ENCODE data around the gene CD1E. TPM values are rescaled to one million over a fixed set of nuclear protein-coding genes. Genes with fewer than 3 reads are reported as not detected.

The CD1E gene
- total RNA-seq, 1 experiment from 2014 or later: not detected

DNA sequence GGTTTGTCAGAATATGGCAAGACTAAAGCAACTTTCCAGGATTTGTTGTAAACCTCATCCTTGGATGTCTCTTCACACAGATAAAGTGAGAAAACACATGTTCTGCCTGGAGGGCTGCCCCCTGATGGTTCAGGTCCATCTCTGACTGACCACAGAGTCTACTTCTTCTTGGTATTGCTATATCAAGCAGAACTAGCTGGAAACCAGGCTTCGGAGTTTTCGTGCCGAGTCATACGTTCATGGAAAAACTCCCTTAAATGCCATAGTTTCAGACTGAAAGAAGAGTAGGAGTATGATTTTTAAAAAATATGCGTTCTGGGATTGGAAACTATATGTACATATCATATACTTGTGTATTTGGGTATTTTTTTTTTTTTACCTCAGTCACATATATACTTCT, 39.8 kb downstream of the CD1E start:
- H3K4me3 ChIP-seq (ENCODE audit: low read length): no peak overlapping the region
- no peaks in the 10 kb centered on the region for H3K9me2 ChIP-seq (replicated peaks; ENCODE audit: low read length)
- no peak overlapping the region for H3K9ac ChIP-seq (ENCODE audit: low read length)
- ChIA-PET POLR2A (ENCODE audit: unreplicated experiment) (no interaction called here), CTCF (no interaction called here)
- no TSS peak for BruUV-seq (replicated peaks)
- intact Hi-C loops (cut with micrococcal nuclease): no loop called here
- no peak overlapping the region for H3K4me2 ChIP-seq (ENCODE audit: low read length)
- DNase-seq (no peak), ATAC-seq (no peak)
- H3K27me3 ChIP-seq (ENCODE audit: low read length): peaks cover 16% of the 10 kb centered on the region
- no peak overlapping the region for H2AFZ ChIP-seq (ENCODE audit: low read length)
- no peaks in the 10 kb centered on the region for H4K20me1 ChIP-seq (ENCODE audit: low read length)
- H3K4me1 ChIP-seq (ENCODE audit: insufficient read depth, low read length): no peaks in the 10 kb centered on the region
- H3K36me3 ChIP-seq (ENCODE audit: low read depth, low read length): no peaks in the 10 kb centered on the region
- no peaks in the 10 kb centered on the region for H3K9me3 ChIP-seq (ENCODE audit: low read length)
- no peak overlapping the region for H3K27ac ChIP-seq (ENCODE audit: low read length)
- H3F3A ChIP-seq (ENCODE audit: low read length, unreplicated experiment): no peaks in the 10 kb centered on the region
- TF ChIP-seq EZH2phosphoT487 (IDR thresholded peaks at IDR 0.05; ENCODE audit: borderline replicate concordance, low read length) (no peak), EZH2 (IDR thresholded peaks at IDR 0.05; ENCODE audit: low read length, unreplicated experiment) (no peak)
- TF ChIP-seq, protein P1, sequence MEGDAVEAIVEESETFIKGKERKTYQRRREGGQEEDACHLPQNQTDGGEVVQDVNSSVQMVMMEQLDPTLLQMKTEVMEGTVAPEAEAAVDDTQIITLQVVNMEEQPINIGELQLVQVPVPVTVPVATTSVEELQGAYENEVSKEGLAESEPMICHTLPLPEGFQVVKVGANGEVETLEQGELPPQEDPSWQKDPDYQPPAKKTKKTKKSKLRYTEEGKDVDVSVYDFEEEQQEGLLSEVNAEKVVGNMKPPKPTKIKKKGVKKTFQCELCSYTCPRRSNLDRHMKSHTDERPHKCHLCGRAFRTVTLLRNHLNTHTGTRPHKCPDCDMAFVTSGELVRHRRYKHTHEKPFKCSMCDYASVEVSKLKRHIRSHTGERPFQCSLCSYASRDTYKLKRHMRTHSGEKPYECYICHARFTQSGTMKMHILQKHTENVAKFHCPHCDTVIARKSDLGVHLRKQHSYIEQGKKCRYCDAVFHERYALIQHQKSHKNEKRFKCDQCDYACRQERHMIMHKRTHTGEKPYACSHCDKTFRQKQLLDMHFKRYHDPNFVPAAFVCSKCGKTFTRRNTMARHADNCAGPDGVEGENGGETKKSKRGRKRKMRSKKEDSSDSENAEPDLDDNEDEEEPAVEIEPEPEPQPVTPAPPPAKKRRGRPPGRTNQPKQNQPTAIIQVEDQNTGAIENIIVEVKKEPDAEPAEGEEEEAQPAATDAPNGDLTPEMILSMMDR (conservative IDR thresholded peaks at IDR 0.05; ENCODE audit: low read depth, low read length): no peak
- H3K79me2 ChIP-seq (ENCODE audit: low read length): no peaks in the 10 kb centered on the region

DNA sequence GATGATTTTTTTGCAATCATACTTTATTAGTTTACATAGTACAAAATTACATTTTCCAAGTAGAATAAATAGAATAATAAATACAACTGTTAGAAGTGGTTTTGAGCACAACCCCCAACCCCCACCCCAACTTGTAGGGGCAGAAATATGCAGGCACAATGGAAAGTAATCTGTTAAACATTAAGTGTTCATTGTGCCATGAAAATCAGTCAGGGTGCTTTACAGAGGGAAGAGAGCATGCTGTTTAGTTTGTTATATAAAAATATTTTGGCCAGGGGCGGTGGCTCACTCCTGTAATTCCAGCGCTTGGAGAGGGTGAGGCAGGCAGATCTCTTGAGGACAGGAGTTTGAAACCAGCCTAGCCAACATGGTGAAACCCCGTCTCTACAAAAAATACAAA, 43.0 kb downstream of the CD1E start:
- Histone ChIP-seq H3K36me3 (ENCODE audit: low read depth, low read length) (no peaks in the 10 kb centered on the region), H3K9me3 (ENCODE audit: low read length) (no peaks in the 10 kb centered on the region), H3F3A (ENCODE audit: low read length, unreplicated experiment) (no peaks in the 10 kb centered on the region), H2AFZ (ENCODE audit: low read length) (no peak overlapping the region), H4K20me1 (ENCODE audit: low read length) (no peaks in the 10 kb centered on the region), H3K9ac (ENCODE audit: low read length) (no peak overlapping the region), H3K4me3 (ENCODE audit: low read length) (no peak overlapping the region), H3K9me2 (replicated peaks; ENCODE audit: low read length) (no peaks in the 10 kb centered on the region), H3K4me1 (ENCODE audit: insufficient read depth, low read length) (no peaks in the 10 kb centered on the region), H3K27me3 (ENCODE audit: low read length) (peaks cover 16% of the 10 kb centered on the region), H3K27ac (ENCODE audit: low read length) (no peak overlapping the region), H3K4me2 (ENCODE audit: low read length) (no peak overlapping the region), H3K79me2 (ENCODE audit: low read length) (no peaks in the 10 kb centered on the region)
- intact Hi-C loops (cut with micrococcal nuclease): no loop called here
- BruUV-seq (replicated peaks): no TSS peak
- ATAC-seq (no peak), DNase-seq (no peak)
- ChIA-PET POLR2A (ENCODE audit: unreplicated experiment) (no interaction called here), CTCF (no interaction called here)
- TF ChIP-seq EZH2phosphoT487 (IDR thresholded peaks at IDR 0.05; ENCODE audit: borderline replicate concordance, low read length): no peak
- TF ChIP-seq EZH2 (IDR thresholded peaks at IDR 0.05; ENCODE audit: low read length, unreplicated experiment): no peak
- TF ChIP-seq, protein P1 (conservative IDR thresholded peaks at IDR 0.05; ENCODE audit: low read depth, low read length): no peak

DNA sequence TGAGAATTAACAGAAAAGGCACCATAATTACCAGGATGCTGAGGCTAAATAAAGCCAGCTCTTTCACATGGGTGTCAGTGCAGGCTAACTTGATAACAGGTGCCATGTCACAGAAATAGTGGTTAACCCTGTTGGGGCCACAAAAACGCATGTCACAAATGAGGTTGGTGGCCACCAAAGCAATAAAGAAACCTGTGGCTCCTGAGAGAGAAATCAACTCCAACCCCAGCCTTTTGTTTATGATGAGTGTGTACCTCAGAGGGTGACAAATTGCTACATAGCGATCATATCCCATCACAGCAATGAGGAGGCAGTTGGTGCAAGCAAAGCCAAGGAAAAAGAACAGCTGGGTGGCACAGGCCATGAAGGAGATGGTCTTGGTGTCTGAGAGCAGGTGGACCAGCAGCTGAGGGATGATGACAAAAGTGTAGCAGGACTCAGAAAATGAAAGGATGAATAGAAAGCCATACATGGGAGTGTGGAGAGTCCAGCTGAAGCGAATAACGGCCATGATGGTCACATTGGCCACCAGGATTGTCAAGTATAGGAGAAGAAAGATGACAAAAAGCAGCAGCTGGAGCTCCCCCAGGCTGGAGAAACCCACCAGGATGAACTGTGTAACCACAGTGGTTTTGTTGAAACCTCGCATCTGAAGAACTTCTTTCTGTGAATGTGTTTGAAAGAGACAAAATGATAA, 45.3 kb downstream of the CD1E start, which contains the start of gene OR10T2:
TSS of gene OR10T2 (minus strand) at position 649 of the 697 bp plus-strand sequence. CDS start at position 649, 0 bp downstream.
- no TSS peak for BruUV-seq (replicated peaks)
- ChIA-PET CTCF (no interaction called here), POLR2A (ENCODE audit: unreplicated experiment) (no interaction called here)
- H4K20me1 ChIP-seq (ENCODE audit: low read length): no peaks in the 10 kb centered on the region
- H3K9me3 ChIP-seq (ENCODE audit: low read length): no peaks in the 10 kb centered on the region
- no peaks in the 10 kb centered on the region for H3K36me3 ChIP-seq (ENCODE audit: low read depth, low read length)
- no peaks in the 10 kb centered on the region for H3K4me1 ChIP-seq (ENCODE audit: insufficient read depth, low read length)
- no peak within 1 kb of the TSS for H3K4me3 ChIP-seq (ENCODE audit: low read length)
- intact Hi-C loops (cut with micrococcal nuclease): no loop called here
- no peak within 1 kb of the TSS for H3K9ac ChIP-seq (ENCODE audit: low read length)
- no peak for DNase-seq
- no peak within 1 kb of the TSS for H3K4me2 ChIP-seq (ENCODE audit: low read length)
- TF ChIP-seq, protein P1 (conservative IDR thresholded peaks at IDR 0.05; ENCODE audit: low read depth, low read length): no peak
- no peak for TF ChIP-seq EZH2phosphoT487 (IDR thresholded peaks at IDR 0.05; ENCODE audit: borderline replicate concordance, low read length)
- TF ChIP-seq EZH2 (IDR thresholded peaks at IDR 0.05; ENCODE audit: low read length, unreplicated experiment): no peak
- no peak within 1 kb of the TSS for H2AFZ ChIP-seq (ENCODE audit: low read length)
- no peak within 1 kb of the TSS for H3K27ac ChIP-seq (ENCODE audit: low read length)
- no peaks in the 10 kb centered on the region for H3K9me2 ChIP-seq (replicated peaks; ENCODE audit: low read length)
- H3F3A ChIP-seq (ENCODE audit: low read length, unreplicated experiment): no peaks in the 10 kb centered on the region
- no peaks in the 10 kb centered on the region for H3K79me2 ChIP-seq (ENCODE audit: low read length)
- H3K27me3 ChIP-seq (ENCODE audit: low read length): peaks cover 2% of the 10 kb centered on the region; the same call in 1 of the 2 replicates
- ATAC-seq: no peak

All from PC-3 (cell line).